ENCODE measurements around the gene MAPRE3.

The MAPRE3 gene

DNA sequence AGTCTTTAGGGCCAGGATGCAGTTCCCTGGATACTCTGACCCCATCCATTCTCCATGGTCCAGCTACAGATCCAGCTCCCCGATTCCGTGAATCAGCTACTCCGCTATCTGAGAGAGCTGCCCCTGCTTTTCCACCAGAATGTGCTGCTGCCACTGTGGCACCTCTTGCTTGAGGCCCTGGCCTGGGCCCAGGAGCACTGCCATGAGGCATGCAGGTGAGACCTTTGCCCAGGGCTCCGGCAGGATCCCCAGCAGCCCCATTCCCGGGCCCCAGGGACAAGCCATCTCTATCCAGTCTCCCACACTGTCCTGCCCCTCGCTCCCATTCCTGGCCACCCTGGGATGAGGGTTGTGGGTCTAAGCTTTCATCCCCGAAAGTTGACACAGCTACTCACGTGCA is 69.8 kb downstream of the MAPRE3 start:
- no peak for DNase-seq (ENCODE audit: low spot score)

- no peak for DNase-seq (ENCODE audit: low spot score)
Observed at GRCh38 chr2:27041752-27042151, 71.3 kb downstream of the MAPRE3 start.

DNA sequence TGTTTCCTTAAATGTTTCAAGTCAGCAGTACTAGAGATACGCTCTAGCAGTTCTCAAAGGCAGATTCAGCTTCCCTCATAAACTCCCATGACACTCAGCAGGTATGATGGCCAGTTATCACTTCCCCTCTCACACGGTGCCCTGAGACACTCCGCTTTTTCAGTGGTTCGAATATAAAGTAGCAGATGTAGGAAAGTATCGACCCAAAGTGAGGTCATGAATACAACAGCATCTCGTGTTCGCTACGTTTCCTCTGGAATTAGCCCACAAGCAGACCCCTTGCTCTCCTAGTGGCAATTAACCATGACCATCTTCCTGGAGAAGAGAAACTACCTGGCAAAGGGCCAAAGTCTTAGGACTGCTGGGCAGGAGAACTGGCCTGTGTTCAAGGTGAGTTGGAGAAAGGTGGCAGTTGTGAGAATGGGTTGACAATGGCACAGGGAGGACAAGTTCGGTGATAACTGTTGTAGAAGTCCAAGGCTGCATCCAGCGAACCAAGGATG is 71.8 kb downstream of the MAPRE3 start:
- no peak for DNase-seq (ENCODE audit: low spot score)

- no peak for DNase-seq (ENCODE audit: low spot score)
Observed at GRCh38 chr2:27042985-27043634, 72.7 kb downstream of the MAPRE3 start.

GRCh38 chr2:27049422-27050280 is 79.2 kb downstream of the MAPRE3 start:
- DNase-seq (ENCODE audit: low spot score) = no peak

DNA sequence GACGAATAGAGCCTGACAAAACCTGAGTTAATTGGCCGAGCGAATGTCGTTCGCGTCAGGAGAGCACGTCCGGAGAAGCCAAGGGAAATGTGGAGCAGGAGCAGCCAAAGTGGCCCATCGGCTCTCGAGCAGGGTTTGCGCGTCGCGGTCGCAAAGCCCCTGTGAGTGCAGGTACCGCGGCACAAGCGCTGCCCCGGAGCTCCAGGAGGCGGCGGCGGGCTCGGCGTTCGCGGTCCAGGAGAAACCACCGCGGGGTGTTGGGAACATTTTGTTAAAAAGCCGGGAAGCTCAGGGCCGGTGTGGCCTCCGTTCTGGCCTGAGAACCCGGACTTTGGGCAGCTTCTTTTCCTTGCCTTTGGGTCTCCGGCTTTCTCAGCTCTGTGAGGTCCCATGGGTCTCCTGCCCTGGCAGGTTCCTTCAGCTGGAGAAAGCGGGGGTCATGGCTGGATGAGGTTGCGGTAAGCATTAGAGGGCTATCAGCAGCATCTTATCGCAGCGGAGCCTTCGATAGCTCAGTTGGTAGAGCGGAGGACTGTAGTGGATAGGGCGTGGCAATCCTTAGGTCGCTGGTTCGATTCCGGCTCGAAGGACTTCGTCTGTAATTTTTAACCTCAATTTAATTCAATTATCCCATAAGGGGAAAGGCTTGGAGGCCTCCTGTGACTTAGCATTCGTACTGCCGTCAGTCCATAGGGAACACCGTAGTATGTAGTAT is 80.0 kb downstream of the MAPRE3 start:
- peak; percentile 97 for DNase-seq (ENCODE audit: low spot score)

GRCh38 chr2:27050996-27051901 is 80.8 kb downstream of the MAPRE3 start, which contains the start of gene AGBL5:
AGBL5 (plus strand) TSS chr2:27051668; CDS start chr2:27052959, 1,291 bp downstream.
- DNase-seq (ENCODE audit: low spot score) = peak; percentile 93

DNA sequence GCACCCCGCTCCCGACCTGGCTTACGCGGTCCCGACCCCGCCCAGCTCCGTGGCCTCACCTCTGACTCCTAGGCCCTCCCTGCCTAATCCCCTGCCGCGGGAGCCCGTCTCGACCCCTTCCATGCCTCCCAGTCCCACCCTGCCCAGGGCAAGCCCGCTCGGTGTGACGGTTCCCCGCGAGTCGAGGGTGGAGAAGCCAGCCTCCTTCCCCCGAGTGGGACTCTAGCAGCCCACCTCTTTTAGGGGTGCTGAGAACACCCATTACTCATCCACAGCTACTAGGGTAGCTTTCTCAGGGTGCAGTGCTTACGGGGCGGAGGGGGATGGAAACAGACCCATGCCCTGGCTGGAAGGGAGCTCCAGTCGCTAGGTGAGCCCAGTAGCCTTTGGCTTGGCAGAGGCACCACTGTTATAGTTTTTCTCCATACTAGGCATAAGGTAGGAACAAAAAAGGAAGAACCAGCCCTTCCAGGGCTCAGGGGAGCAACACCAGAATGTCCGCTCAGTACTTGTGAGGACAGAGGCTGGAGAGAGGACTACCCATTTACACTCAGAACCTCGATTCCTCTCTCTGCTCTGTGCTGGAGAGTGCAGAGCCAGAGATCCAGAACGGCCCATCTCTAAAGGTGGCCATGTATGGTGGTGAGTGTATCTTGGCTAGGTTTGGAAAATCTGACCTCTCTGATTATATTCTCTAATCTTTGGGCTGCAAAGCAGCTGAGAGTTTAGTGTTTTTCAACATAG is 81.6 kb downstream of the MAPRE3 start:
- DNase-seq (ENCODE audit: low spot score) = no peak

GRCh38 chr2:27053321-27053720 is 82.9 kb downstream of the MAPRE3 start:
- DNase-seq (ENCODE audit: low spot score) = no peak

DNA sequence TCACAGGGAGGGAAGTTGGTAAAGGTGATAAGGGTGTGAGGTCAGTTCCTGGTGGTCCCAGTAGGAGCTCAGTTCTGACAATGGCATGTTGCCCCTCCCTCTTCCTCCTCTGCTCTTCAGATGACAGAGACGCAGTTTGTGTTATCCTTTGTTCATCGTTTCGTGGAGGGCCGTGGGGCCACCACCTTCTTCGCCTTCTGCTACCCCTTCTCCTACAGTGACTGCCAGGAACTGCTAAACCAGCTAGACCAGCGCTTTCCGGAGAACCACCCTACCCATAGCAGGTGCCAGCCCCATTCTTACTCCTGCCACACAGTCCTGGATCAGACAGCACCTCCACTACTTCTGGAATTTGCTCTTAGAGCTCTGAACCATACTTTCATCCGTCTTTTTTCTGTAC is 83.3 kb downstream of the MAPRE3 start:
- DNase-seq (ENCODE audit: low spot score) = no peak

GRCh38 chr2:27054721-27055120 is 84.3 kb downstream of the MAPRE3 start:
- DNase-seq (ENCODE audit: low spot score) = no peak

- no peak for DNase-seq (ENCODE audit: low spot score)
Observed at GRCh38 chr2:27057184-27057583, 86.7 kb downstream of the MAPRE3 start.

- DNase-seq (ENCODE audit: low spot score) = no peak
Observed at GRCh38 chr2:27058210-27058609, 87.8 kb downstream of the MAPRE3 start.

DNA sequence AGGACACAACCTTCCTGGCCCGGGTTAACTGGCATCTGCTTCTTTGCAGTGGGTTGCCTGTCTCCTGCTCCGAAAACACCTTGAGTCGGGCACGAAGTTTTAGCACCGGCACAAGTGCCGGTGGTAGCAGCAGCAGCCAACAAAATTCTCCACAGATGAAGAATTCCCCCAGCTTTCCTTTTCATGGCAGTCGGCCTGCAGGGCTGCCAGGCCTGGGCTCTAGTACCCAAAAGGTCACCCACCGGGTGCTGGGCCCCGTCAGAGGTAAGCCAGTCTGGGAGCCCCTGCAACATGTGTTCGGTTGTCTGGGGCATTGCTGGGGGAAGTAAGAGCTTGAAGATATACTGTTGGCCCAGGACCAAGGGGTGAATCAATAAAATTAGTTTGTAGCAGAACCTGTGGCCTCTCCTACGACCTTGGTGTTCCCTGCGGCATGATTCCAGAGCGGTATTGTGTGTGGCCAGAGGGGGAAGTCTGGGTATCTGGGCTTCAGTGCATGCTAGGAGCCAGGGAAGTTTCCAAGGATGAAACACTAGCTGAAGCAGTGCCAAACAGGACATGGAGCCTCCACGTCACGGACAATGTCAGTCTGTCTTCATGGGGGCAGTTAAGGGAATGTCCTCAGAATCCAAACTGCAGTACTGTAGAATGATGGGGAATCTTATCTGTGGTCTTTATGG is 88.8 kb downstream of the MAPRE3 start:
- no peak for DNase-seq (ENCODE audit: low spot score)

DNA sequence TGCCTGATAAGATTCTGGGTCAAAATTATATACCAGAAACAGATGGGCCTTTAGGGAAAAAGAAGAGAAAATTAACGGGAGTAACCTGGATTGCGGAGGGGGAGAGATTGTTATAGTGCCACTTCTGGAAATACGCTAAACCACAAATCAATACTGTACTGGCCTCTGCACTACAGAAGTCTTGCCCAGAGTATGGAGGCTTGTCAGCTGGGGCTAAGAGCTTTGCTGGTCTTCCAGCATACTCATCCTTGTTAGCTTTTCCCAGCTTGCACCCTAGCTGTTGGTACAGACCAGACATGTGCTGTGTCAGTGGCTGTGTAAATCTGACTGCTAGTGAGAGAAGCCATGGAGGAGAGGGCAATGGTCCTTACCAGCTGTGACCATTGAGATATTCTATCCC is 89.9 kb downstream of the MAPRE3 start:
- no peak for DNase-seq (ENCODE audit: low spot score)

GRCh38 chr2:27065128-27065527 is 94.7 kb downstream of the MAPRE3 start:
- DNase-seq (ENCODE audit: low spot score) = no peak

- no peak for DNase-seq (ENCODE audit: low spot score)
Observed at GRCh38 chr2:27067385-27067784, 96.9 kb downstream of the MAPRE3 start.

DNA sequence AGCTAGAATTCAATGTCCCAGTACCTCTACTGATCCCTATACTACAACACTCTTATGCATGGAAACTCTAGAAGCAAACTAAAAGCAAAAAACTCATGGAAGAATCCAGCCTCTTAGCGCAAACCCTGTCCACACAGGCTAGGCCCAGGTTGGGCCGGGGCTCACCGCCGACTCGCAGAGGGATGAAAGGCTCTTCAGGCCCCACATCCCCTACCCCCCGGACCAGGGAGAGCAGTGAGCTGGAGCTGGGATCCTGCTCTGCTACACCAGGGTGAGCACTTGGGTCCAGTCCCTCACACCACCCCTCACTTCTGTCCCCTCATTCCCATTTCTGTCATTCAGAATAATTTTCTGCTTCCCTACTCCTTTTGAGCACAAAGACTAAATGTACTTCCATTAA is 99.0 kb downstream of the MAPRE3 start:
- no peak for DNase-seq (ENCODE audit: low spot score)

- DNase-seq (ENCODE audit: low spot score) = no peak
Observed at GRCh38 chr2:27069961-27070618, 99.7 kb downstream of the MAPRE3 start.
